Measurements from ENCODE around the gene C3orf22. TPM values are rescaled to one million over a fixed set of nuclear protein-coding genes. Genes with fewer than 3 reads are reported as not detected.

Gene C3orf22
- total RNA-seq, 1 experiment from 2014 or later = not detected

GRCh38 chr3:126556637-126557414 is 1.9 kb downstream of the C3orf22 start:
- BruUV-seq (replicated peaks) = no TSS peak
- Mint-ChIP-seq H3K9me3 (ENCODE audit: low read depth, unreplicated experiment) (no peaks in the 10 kb centered on the region), H3K4me3 (ENCODE audit: low read depth, unreplicated experiment) (no peak overlapping the region), H3K36me3 (ENCODE audit: insufficient read depth, unreplicated experiment) (no peaks in the 10 kb centered on the region), H3K27ac (ENCODE audit: unreplicated experiment) (no peak overlapping the region), H3K27me3 (ENCODE audit: unreplicated experiment) (peaks cover 21% of the 10 kb centered on the region), H3K4me1 (ENCODE audit: low read depth, unreplicated experiment) (no peaks in the 10 kb centered on the region)
- no peak for DNase-seq
- intact Hi-C loops (cut with micrococcal nuclease; ENCODE audit: unreplicated experiment) = no loop called here
- CTCF ChIA-PET = interaction anchor here (0.6 kb wide), 1 partner anchor 67 kb away, joined by 6 read pairs; no protein-coding TSS in a partner anchor
- TF ChIP-seq, protein P1, sequence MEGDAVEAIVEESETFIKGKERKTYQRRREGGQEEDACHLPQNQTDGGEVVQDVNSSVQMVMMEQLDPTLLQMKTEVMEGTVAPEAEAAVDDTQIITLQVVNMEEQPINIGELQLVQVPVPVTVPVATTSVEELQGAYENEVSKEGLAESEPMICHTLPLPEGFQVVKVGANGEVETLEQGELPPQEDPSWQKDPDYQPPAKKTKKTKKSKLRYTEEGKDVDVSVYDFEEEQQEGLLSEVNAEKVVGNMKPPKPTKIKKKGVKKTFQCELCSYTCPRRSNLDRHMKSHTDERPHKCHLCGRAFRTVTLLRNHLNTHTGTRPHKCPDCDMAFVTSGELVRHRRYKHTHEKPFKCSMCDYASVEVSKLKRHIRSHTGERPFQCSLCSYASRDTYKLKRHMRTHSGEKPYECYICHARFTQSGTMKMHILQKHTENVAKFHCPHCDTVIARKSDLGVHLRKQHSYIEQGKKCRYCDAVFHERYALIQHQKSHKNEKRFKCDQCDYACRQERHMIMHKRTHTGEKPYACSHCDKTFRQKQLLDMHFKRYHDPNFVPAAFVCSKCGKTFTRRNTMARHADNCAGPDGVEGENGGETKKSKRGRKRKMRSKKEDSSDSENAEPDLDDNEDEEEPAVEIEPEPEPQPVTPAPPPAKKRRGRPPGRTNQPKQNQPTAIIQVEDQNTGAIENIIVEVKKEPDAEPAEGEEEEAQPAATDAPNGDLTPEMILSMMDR (IDR thresholded peaks at IDR 0.05; ENCODE audit: unreplicated experiment) = no peak

DNA sequence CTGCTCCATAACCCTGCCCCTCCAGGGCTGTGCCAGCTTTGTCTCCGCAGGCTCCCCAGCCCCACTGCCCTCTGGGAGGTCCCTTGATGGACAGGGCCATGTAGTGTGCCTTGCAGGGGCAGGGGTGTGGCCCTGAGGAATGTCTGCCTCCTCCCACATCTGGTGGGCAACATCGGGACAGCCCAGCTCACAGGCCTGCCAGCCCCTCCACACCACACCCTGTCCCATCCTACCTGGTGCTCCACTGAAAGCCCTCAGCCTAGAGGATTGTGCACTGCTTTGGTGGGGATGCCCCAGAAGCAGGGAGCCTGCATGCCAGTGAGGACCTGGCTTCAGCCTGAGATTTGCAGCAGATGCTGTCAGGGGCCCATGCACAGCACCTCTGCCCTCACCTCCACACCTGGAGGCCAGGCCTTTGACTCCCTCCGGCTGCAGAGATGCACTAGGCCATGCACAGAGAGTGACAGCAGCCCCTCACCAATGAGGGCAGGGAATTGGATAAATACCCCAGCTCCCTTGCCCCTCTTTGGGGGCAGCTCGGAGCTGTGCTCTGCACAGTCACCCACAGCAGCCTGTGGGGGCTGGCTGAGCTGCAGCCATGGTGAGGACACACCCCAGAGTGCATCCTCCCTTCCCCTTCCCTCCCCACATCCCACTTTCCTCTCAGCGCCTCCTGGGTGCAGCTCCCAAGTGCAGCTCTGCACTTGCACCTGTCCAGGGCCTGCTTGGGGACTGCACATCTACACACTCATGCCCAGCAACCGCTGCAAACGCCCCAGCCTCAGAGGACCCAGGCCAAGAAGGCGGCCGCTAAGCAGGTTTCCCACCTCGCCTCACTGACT is 2.7 kb downstream of the C3orf22 start:
- H3K27me3 Mint-ChIP-seq (ENCODE audit: unreplicated experiment) = peaks cover 19% of the 10 kb centered on the region
- H3K36me3 Mint-ChIP-seq (ENCODE audit: insufficient read depth, unreplicated experiment) = no peaks in the 10 kb centered on the region
- TF ChIP-seq, protein P1 (IDR thresholded peaks at IDR 0.05; ENCODE audit: unreplicated experiment) = no peak
- no peaks in the 10 kb centered on the region for H3K9me3 Mint-ChIP-seq (ENCODE audit: low read depth, unreplicated experiment)
- no TSS peak for BruUV-seq (replicated peaks)
- DNase-seq = no peak
- H3K4me1 Mint-ChIP-seq (ENCODE audit: low read depth, unreplicated experiment) = no peaks in the 10 kb centered on the region
- H3K4me3 Mint-ChIP-seq (ENCODE audit: low read depth, unreplicated experiment) = no peak overlapping the region
- no peak overlapping the region for H3K27ac Mint-ChIP-seq (ENCODE audit: unreplicated experiment)
- intact Hi-C loops (cut with micrococcal nuclease; ENCODE audit: unreplicated experiment) = no loop called here
- CTCF ChIA-PET = interaction anchor here (0.6 to 0.8 kb wide), 2 partner anchors 13 to 262 kb away, joined by 3 to 4 read pairs; no protein-coding TSS in a partner anchor

- no peaks in the 10 kb centered on the region for H3K4me1 Mint-ChIP-seq (ENCODE audit: low read depth, unreplicated experiment)
- peaks cover 19% of the 10 kb centered on the region for H3K27me3 Mint-ChIP-seq (ENCODE audit: unreplicated experiment)
- H3K9me3 Mint-ChIP-seq (ENCODE audit: low read depth, unreplicated experiment) = no peaks in the 10 kb centered on the region
- BruUV-seq (replicated peaks) = no TSS peak
- intact Hi-C loops (cut with micrococcal nuclease; ENCODE audit: unreplicated experiment) = no loop called here
- CTCF ChIA-PET = interaction anchor here (0.6 to 0.8 kb wide), 2 partner anchors 14 to 260 kb away, joined by 3 to 4 read pairs; no protein-coding TSS in a partner anchor
- no peak overlapping the region for H3K4me3 Mint-ChIP-seq (ENCODE audit: low read depth, unreplicated experiment)
- no peak overlapping the region for H3K27ac Mint-ChIP-seq (ENCODE audit: unreplicated experiment)
- H3K36me3 Mint-ChIP-seq (ENCODE audit: insufficient read depth, unreplicated experiment) = no peaks in the 10 kb centered on the region
- no peak for DNase-seq
- TF ChIP-seq, protein P1 (IDR thresholded peaks at IDR 0.05; ENCODE audit: unreplicated experiment) = no peak
These were observed 3.9 kb downstream of the C3orf22 start for GRCh38 chr3:126554560-126555525.

All from Calu3 (cell line).